ENCODE results near the gene SLC27A5. TPM values are rescaled to one million over a fixed set of nuclear protein-coding genes. Genes with fewer than 3 reads are reported as not detected.

The SLC27A5 gene
- total and polyA plus RNA-seq, 2 of the 13 experiments (the other 11 are each of a cell fraction or from before 2014, with no cell fraction given), result 30.3 to 40.2 TPM

- no peak for TF ChIP-seq GPBP1L1 (CRISPR knock-in tag; IDR thresholded peaks at IDR 0.05)
- peak; percentile 58 for TF ChIP-seq FOSL2 (CRISPR knock-in tag; IDR thresholded peaks at IDR 0.05)
- 0 out of 2 replicates have a peak, but pooled peaks have one; percentile 4 for TF ChIP-seq ZNF510 (CRISPR knock-in tag; IDR thresholded peaks at IDR 0.05; ENCODE audit: low read depth)
- TF ChIP-seq ZNF350 (CRISPR knock-in tag; IDR thresholded peaks at IDR 0.05; ENCODE audit: borderline replicate concordance, low read depth), result peak; percentile 94
- peak; percentile 27; the same call in 1 of the 2 replicates for TF ChIP-seq STAT6 (CRISPR knock-in tag; IDR thresholded peaks at IDR 0.05; ENCODE audit: borderline replicate concordance)
- TF ChIP-seq SOX6 (IDR thresholded peaks at IDR 0.05), result no peak
- peak; percentile 77 for TF ChIP-seq SOX6 (CRISPR knock-in tag; IDR thresholded peaks at IDR 0.05)
- peak; percentile 70; the same call in 1 of the 2 replicates for TF ChIP-seq TOPORS (CRISPR knock-in tag; IDR thresholded peaks at IDR 0.05)
- TF ChIP-seq CTCF (CRISPR knock-in tag; IDR thresholded peaks at IDR 0.05), result peak; percentile 67
- peak; percentile 82 for TF ChIP-seq ZNF264 (CRISPR knock-in tag; IDR thresholded peaks at IDR 0.05)
- TF ChIP-seq TAF1 (CRISPR knock-in tag; IDR thresholded peaks at IDR 0.05), result peak; percentile 78
- no peak for TF ChIP-seq ELF4 (CRISPR knock-in tag; IDR thresholded peaks at IDR 0.05; ENCODE audit: borderline replicate concordance)
- TF ChIP-seq RXRA (CRISPR knock-in tag; IDR thresholded peaks at IDR 0.05), result peak; percentile 76
- peak; percentile 25; the same call in 1 of the 2 replicates for TF ChIP-seq HOMEZ (CRISPR knock-in tag; IDR thresholded peaks at IDR 0.05; ENCODE audit: low read depth)
- TF ChIP-seq BCLAF1 (IDR thresholded peaks at IDR 0.05), result no peak
- TF ChIP-seq KLF16 (CRISPR knock-in tag; IDR thresholded peaks at IDR 0.05), result peak in 1 of 2 experiments; percentile 77; a peak in 2 of 4 replicates
- peak; percentile 69; the same call in 1 of the 2 replicates for TF ChIP-seq TBX2 (CRISPR knock-in tag; IDR thresholded peaks at IDR 0.05; ENCODE audit: borderline replicate concordance)
- 0 out of 2 replicates have a peak, but pooled peaks have one; percentile 60 for TF ChIP-seq ZNF563 (CRISPR knock-in tag; IDR thresholded peaks at IDR 0.05)
Measured at GRCh38 chr19:58499021-58499927, 12.5 kb downstream of the SLC27A5 start (continued).

Measured in HepG2 (cell line).